ENCODE measurements around the gene NOX3. TPM values are rescaled to one million over a fixed set of nuclear protein-coding genes. Genes with fewer than 3 reads are reported as not detected.

Gene NOX3
- total RNA-seq, 1 experiment from 2014 or later, result not detected

DNA sequence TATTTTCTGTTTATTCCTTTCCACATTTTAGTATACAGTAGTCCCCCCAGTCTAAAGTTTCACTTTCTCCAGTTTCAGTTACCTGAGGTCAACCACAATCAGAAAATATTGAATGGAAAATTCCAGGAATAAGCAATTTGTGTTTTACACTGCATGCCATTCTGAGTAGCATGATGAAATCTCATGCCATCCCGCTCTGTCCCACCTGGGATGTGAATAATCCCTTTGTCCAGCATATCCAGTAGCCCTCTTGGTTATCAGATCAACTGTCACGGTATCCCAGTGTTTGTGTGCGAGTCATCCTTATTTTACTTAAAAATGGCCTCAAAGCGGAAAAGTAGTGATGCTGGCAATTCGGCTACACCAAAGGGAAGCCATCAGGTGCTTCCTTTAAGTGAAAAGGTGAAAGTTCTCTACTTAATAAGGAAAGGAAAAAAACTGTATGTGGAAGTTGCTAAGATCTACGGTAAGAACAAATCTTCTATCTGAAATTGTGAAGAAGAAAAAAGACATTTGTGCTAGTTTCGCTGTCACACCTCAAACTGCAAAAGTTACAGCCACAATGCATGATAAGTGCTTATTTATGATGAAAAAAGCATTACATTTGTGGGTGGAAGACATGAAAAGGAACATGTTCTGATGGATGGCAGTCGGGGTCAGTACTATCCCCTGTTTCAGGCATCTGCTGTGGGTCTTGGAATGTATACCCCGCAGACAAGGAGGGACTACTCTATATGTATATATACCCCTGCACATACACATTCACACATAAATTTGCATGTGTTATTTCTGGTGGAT is 11.3 kb downstream of the NOX3 start:
- Histone ChIP-seq H2AK5ac (ENCODE audit: insufficient read length, low read length) (no peak overlapping the region), H3K9ac (ENCODE audit: extremely low read depth, insufficient read length, low read length) (no peak overlapping the region), H3K27me3 (ENCODE audit: insufficient read depth, low read length) (no peaks in the 10 kb centered on the region), H3K14ac (ENCODE audit: insufficient read depth, low read length) (no peak overlapping the region), H3K79me2 (ENCODE audit: insufficient read depth, low read length) (no peaks in the 10 kb centered on the region), H2AFZ (ENCODE audit: low read length) (no peak overlapping the region), H3K4ac (ENCODE audit: low read depth, low read length) (no peak overlapping the region), H4K91ac (ENCODE audit: insufficient read length, low read depth, low read length) (no peak overlapping the region), H3K4me1 (ENCODE audit: insufficient read depth, low read length) (no peaks in the 10 kb centered on the region), H3T11ph (ENCODE audit: low read length) (no peak overlapping the region), H3K9me3 (ENCODE audit: control insufficient read depth, low read depth, low read length) (no peaks in the 10 kb centered on the region), H4K8ac (replicated peaks; ENCODE audit: insufficient read length, low read depth, low read length) (no peak overlapping the region), H2BK12ac (ENCODE audit: insufficient read length, low read depth, low read length) (no peak overlapping the region), H4K5ac (ENCODE audit: insufficient read length, low read depth, low read length) (no peak overlapping the region), H3K4me2 (ENCODE audit: insufficient read depth, insufficient read length, low read length) (no peak overlapping the region), H2BK5ac (ENCODE audit: insufficient read length, low read length) (no peak overlapping the region), H3K23ac (ENCODE audit: insufficient read length, low read depth, low read length) (no peak overlapping the region), H2BK120ac (ENCODE audit: low read depth, low read length, poor library complexity, severe bottlenecking) (no peak overlapping the region), H4K20me1 (ENCODE audit: control insufficient read depth, insufficient read depth, insufficient read length) (no peaks in the 10 kb centered on the region), H2BK20ac (ENCODE audit: low read depth, low read length, poor library complexity, severe bottlenecking) (no peak overlapping the region), H3K18ac (ENCODE audit: insufficient read length, low read depth, low read length) (no peak overlapping the region), H2BK15ac (ENCODE audit: low read depth, low read length) (no peak overlapping the region), H3K79me1 (ENCODE audit: insufficient read depth, low read depth, low read length, poor library complexity, severe bottlenecking) (no peaks in the 10 kb centered on the region), H3K56ac (ENCODE audit: insufficient read length, low read depth, low read length) (no peak overlapping the region), H3K27ac (ENCODE audit: insufficient read length, low read depth, low read length) (no peak overlapping the region), H3K23me2 (ENCODE audit: insufficient read length, low read depth, low read length, poor library complexity, severe bottlenecking) (no peaks in the 10 kb centered on the region)
- no peak for DNase-seq
- Mint-ChIP-seq H3K4me3 (no peak overlapping the region), H3K4me1 (peaks cover 11 to 13% of the 10 kb centered on the region in 2 experiments), H3K36me3 (ENCODE audit: insufficient read depth in 1 of 3, low read depth in 3 of 3) (no peaks in the 10 kb centered on the region), H3K27ac (no peak overlapping the region), H3K27me3 (ENCODE audit: low read depth) (peaks cover 1% of the 10 kb centered on the region; the same call in 1 of the 2 replicates), H3K9me3 (no peaks in the 10 kb centered on the region)
- no CpG with 5 or more reads among the region's 9 CpGs for WGBS (ENCODE audit: extremely low coverage, insufficient read length, low lambda C conversion rate)
- TF ChIP-seq CTCF (conservative IDR thresholded peaks at IDR 0.05), result no peak
